SK-N-SH (cell line): ENCODE results near the gene SEC14L5.

Experiments
- EP300 ChIP-seq, 2 experiments: IDR thresholded peaks; 2 replicates each; pipeline versions ENCODE4 v1.4.0 to v1.6.1; 2012; ENCODE audit warnings: borderline replicate concordance in 1 of 2, low read depth in 1 of 2, low read length in 1 of 2
- FOXM1 ChIP-seq: IDR thresholded peaks from 2 replicates; pipeline ENCODE4 v1.4.0; 2012; ENCODE audit warnings: low read depth, mild to moderate bottlenecking
- GATA2 ChIP-seq: sonication (generic); formaldehyde crosslinking; IDR thresholded peaks from 2 replicates; pipeline ENCODE4 v1.5.0; 2020; ENCODE audit warnings: mild to moderate bottlenecking, missing genetic modification reagents
- POLR2AphosphoS5 ChIP-seq: IDR thresholded peaks from 2 replicates; pipeline ENCODE4 v1.6.1; 2012; ENCODE audit warnings: low read depth, low read length
- RCOR1 ChIP-seq: fragments of 150-350 bp; IDR thresholded peaks from 2 replicates; pipeline ENCODE4 v1.6.1; 2017; ENCODE audit warnings: antibody characterized with exemption, low read length
- RFX5 ChIP-seq: IDR thresholded peaks from 2 replicates; pipeline ENCODE4 v1.6.1; 2012; ENCODE audit warnings: mild to moderate bottlenecking, improper control_type of control experiment, low read length
- SMC3 ChIP-seq: IDR thresholded peaks from 2 replicates; pipeline ENCODE4 v1.6.1; 2012; ENCODE audit warnings: low read depth, low read length, improper control_type of control experiment
- TAF1 ChIP-seq: IDR thresholded peaks from 2 replicates; pipeline ENCODE4 v1.6.1; 2012; ENCODE audit warnings: low read depth, mild to moderate bottlenecking, low read length, moderate library complexity, borderline replicate concordance
- TF ChIP-seq, protein P1 (sequence below): fragments of 200-600 bp; sonication (generic); IDR thresholded peaks from 2 replicates; pipeline ENCODE4 v1.6.1; 2017; ENCODE audit warnings: antibody characterized with exemption, mild to moderate bottlenecking, moderate library complexity
- TF ChIP-seq, protein P2 (sequence below): fragments of 150-350 bp; IDR thresholded peaks from 2 replicates; pipeline ENCODE4 v1.6.1; 2017; ENCODE audit warnings: antibody characterized with exemption, low read length, low read depth, borderline replicate concordance
- TF ChIP-seq, protein P3 (sequence below): fragments of 150-350 bp; IDR thresholded peaks from 2 replicates; pipeline ENCODE4 v1.6.1; 2016; ENCODE audit warnings: mild to moderate bottlenecking, low read depth, low read length
- TF ChIP-seq, protein P4 (sequence below): IDR thresholded peaks from 2 replicates; pipeline ENCODE4 v1.6.1; 2012; ENCODE audit warnings: mild to moderate bottlenecking, low read depth, low read length, moderate library complexity

DNA sequence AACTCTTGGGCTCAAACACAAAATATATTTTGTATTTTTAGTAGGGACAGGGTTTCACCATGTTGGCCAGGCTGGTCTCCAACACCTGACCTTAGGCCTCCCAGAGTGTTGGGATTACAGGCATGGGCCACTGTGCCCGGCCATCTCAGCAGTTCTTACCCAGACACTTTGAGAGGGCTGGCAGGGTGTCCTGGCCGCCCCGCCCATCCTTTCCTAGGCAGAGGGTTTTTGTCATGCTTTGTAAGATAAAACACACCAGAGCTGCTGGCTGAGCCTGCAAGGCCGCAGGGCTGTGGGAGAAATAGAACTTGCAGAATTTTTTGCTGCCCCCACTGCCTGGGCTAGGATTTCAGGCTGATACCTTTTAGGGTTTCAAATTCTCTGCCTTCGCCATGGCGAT is 29.9 kb upstream of the SEC14L5 start:
- TF ChIP-seq, protein P1, sequence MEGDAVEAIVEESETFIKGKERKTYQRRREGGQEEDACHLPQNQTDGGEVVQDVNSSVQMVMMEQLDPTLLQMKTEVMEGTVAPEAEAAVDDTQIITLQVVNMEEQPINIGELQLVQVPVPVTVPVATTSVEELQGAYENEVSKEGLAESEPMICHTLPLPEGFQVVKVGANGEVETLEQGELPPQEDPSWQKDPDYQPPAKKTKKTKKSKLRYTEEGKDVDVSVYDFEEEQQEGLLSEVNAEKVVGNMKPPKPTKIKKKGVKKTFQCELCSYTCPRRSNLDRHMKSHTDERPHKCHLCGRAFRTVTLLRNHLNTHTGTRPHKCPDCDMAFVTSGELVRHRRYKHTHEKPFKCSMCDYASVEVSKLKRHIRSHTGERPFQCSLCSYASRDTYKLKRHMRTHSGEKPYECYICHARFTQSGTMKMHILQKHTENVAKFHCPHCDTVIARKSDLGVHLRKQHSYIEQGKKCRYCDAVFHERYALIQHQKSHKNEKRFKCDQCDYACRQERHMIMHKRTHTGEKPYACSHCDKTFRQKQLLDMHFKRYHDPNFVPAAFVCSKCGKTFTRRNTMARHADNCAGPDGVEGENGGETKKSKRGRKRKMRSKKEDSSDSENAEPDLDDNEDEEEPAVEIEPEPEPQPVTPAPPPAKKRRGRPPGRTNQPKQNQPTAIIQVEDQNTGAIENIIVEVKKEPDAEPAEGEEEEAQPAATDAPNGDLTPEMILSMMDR = no peak
- TF ChIP-seq GATA2 (CRISPR knock-in tag) (no peak), TAF1 (no peak), FOXM1 (no peak), SMC3 (no peak), POLR2AphosphoS5 (no peak), RFX5 (no peak), RCOR1 (no peak), EP300 (IDR thresholded peaks at IDR 0.05; ENCODE audit: borderline replicate concordance in 1 of 2, low read depth in 1 of 2, low read length in 1 of 2) (no peak)
- TF ChIP-seq, protein P2, sequence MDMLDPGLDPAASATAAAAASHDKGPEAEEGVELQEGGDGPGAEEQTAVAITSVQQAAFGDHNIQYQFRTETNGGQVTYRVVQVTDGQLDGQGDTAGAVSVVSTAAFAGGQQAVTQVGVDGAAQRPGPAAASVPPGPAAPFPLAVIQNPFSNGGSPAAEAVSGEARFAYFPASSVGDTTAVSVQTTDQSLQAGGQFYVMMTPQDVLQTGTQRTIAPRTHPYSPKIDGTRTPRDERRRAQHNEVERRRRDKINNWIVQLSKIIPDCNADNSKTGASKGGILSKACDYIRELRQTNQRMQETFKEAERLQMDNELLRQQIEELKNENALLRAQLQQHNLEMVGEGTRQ = no peak
- TF ChIP-seq, protein P3, sequence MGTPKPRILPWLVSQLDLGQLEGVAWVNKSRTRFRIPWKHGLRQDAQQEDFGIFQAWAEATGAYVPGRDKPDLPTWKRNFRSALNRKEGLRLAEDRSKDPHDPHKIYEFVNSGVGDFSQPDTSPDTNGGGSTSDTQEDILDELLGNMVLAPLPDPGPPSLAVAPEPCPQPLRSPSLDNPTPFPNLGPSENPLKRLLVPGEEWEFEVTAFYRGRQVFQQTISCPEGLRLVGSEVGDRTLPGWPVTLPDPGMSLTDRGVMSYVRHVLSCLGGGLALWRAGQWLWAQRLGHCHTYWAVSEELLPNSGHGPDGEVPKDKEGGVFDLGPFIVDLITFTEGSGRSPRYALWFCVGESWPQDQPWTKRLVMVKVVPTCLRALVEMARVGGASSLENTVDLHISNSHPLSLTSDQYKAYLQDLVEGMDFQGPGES = no peak
- TF ChIP-seq, protein P4, sequence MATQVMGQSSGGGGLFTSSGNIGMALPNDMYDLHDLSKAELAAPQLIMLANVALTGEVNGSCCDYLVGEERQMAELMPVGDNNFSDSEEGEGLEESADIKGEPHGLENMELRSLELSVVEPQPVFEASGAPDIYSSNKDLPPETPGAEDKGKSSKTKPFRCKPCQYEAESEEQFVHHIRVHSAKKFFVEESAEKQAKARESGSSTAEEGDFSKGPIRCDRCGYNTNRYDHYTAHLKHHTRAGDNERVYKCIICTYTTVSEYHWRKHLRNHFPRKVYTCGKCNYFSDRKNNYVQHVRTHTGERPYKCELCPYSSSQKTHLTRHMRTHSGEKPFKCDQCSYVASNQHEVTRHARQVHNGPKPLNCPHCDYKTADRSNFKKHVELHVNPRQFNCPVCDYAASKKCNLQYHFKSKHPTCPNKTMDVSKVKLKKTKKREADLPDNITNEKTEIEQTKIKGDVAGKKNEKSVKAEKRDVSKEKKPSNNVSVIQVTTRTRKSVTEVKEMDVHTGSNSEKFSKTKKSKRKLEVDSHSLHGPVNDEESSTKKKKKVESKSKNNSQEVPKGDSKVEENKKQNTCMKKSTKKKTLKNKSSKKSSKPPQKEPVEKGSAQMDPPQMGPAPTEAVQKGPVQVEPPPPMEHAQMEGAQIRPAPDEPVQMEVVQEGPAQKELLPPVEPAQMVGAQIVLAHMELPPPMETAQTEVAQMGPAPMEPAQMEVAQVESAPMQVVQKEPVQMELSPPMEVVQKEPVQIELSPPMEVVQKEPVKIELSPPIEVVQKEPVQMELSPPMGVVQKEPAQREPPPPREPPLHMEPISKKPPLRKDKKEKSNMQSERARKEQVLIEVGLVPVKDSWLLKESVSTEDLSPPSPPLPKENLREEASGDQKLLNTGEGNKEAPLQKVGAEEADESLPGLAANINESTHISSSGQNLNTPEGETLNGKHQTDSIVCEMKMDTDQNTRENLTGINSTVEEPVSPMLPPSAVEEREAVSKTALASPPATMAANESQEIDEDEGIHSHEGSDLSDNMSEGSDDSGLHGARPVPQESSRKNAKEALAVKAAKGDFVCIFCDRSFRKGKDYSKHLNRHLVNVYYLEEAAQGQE = no peak
